Fibroblast of lung (primary cell): ENCODE data around the gene SPIN1.

Experiments
- CTCF ChIP-seq, 2 donors: IDR thresholded peaks in 1 of 2; conservative IDR thresholded peaks in 1 of 2; 1 replicate in 1 of 2; 2 replicates in 1 of 2; pipeline ENCODE4 v1.5.1; 2011 to 2012; ENCODE audit warnings: low read length in 2 of 2, control low read depth in 1 of 2, inconsistent platforms in 1 of 2, low read depth in 1 of 2, mild to moderate bottlenecking in 1 of 2
- EZH2 ChIP-seq: IDR thresholded peaks from 2 replicates; pipeline ENCODE4 v1.5.1; 2012; ENCODE audit warnings: low read length, control low read depth, mild to moderate bottlenecking; ENCODE audit errors: missing control alignments

GRCh38 chr9:88508326-88508725 is 120.1 kb downstream of the SPIN1 start:
- TF ChIP-seq CTCF (conservative IDR thresholded peaks at IDR 0.05 in 1 of 2, IDR thresholded peaks at IDR 0.05 in 1 of 2; ENCODE audit: low read depth in 1 of 2, low read length in 2 of 2): no peak
- no peak for TF ChIP-seq EZH2
